ENCODE results near the gene COL15A1. TPM values are rescaled to one million over a fixed set of nuclear protein-coding genes. Genes with fewer than 3 reads are reported as not detected.

Gene COL15A1
- total and polyA plus RNA-seq, 4 donors: 21.4 to 94.4 (median 57.3) TPM

GRCh38 chr9:99015890-99016289 is 72.2 kb downstream of the COL15A1 start:
- no peak overlapping the region for H3K4me3 ChIP-seq (ENCODE audit: low read depth, low read length)
- H3K9me3 ChIP-seq (ENCODE audit: control insufficient read depth, insufficient read depth, low read length): peaks cover 1% of the 10 kb centered on the region
- no peaks in the 10 kb centered on the region for H3K27me3 ChIP-seq (ENCODE audit: control insufficient read depth, insufficient read depth, low read length)
- H3K36me3 ChIP-seq (ENCODE audit: control insufficient read depth, insufficient read depth, low read length): no peaks in the 10 kb centered on the region
- H3K27ac ChIP-seq (ENCODE audit: low read depth, low read length): no peak overlapping the region
- WGBS (ENCODE audit: insufficient coverage): 66% methylated on average over 4 of the region's 4 CpGs
- no peak for DNase-seq (ENCODE audit: low read depth in 4 of 6, low spot score in 6 of 6)
- H3K4me1 ChIP-seq (ENCODE audit: control insufficient read depth, insufficient read depth, low read length): no peaks in the 10 kb centered on the region

- Histone ChIP-seq H3K27me3 (ENCODE audit: control insufficient read depth, insufficient read depth, low read length) (no peaks in the 10 kb centered on the region), H3K4me1 (ENCODE audit: control insufficient read depth, insufficient read depth, low read length) (no peaks in the 10 kb centered on the region), H3K9me3 (ENCODE audit: control insufficient read depth, insufficient read depth, low read length) (peaks cover 1% of the 10 kb centered on the region), H3K27ac (ENCODE audit: low read depth, low read length) (no peak overlapping the region), H3K4me3 (ENCODE audit: low read depth, low read length) (no peak overlapping the region), H3K36me3 (ENCODE audit: control insufficient read depth, insufficient read depth, low read length) (no peaks in the 10 kb centered on the region)
- DNase-seq (ENCODE audit: low read depth in 4 of 6, low spot score in 6 of 6): no peak
- WGBS (ENCODE audit: insufficient coverage): 83% methylated on average over 5 of the region's 10 CpGs
Measured at GRCh38 chr9:99016681-99017387, 73.1 kb downstream of the COL15A1 start.

- Histone ChIP-seq H3K27ac (ENCODE audit: low read depth, low read length) (no peak overlapping the region), H3K4me3 (ENCODE audit: low read depth, low read length) (no peak overlapping the region), H3K9me3 (ENCODE audit: control insufficient read depth, insufficient read depth, low read length) (no peaks in the 10 kb centered on the region), H3K27me3 (ENCODE audit: control insufficient read depth, insufficient read depth, low read length) (no peaks in the 10 kb centered on the region), H3K36me3 (ENCODE audit: control insufficient read depth, insufficient read depth, low read length) (no peaks in the 10 kb centered on the region), H3K4me1 (ENCODE audit: control insufficient read depth, insufficient read depth, low read length) (peaks cover under 1% of the 10 kb centered on the region)
- no peak for DNase-seq (ENCODE audit: low read depth in 4 of 6, low spot score in 6 of 6)
- 75% methylated on average over 1 of the region's 1 CpG for WGBS (ENCODE audit: insufficient coverage)
Measured at GRCh38 chr9:99018653-99019052, 74.9 kb downstream of the COL15A1 start.

- Histone ChIP-seq H3K27ac (ENCODE audit: low read depth, low read length) (no peak overlapping the region), H3K9me3 (ENCODE audit: control insufficient read depth, insufficient read depth, low read length) (no peaks in the 10 kb centered on the region), H3K27me3 (ENCODE audit: control insufficient read depth, insufficient read depth, low read length) (no peaks in the 10 kb centered on the region), H3K4me1 (ENCODE audit: control insufficient read depth, insufficient read depth, low read length) (peaks cover 4% of the 10 kb centered on the region), H3K4me3 (ENCODE audit: low read depth, low read length) (no peak overlapping the region), H3K36me3 (ENCODE audit: control insufficient read depth, insufficient read depth, low read length) (no peaks in the 10 kb centered on the region)
- no peak for DNase-seq (ENCODE audit: low read depth in 4 of 6, low spot score in 6 of 6)
- WGBS (ENCODE audit: insufficient coverage): 87% methylated on average over 3 of the region's 4 CpGs
Measured at GRCh38 chr9:99019510-99020331, 76.0 kb downstream of the COL15A1 start.

GRCh38 chr9:99020786-99021436 is 77.2 kb downstream of the COL15A1 start:
- Histone ChIP-seq H3K4me1 (ENCODE audit: control insufficient read depth, insufficient read depth, low read length) (peaks cover 4% of the 10 kb centered on the region), H3K36me3 (ENCODE audit: control insufficient read depth, insufficient read depth, low read length) (no peaks in the 10 kb centered on the region), H3K27me3 (ENCODE audit: control insufficient read depth, insufficient read depth, low read length) (no peaks in the 10 kb centered on the region), H3K9me3 (ENCODE audit: control insufficient read depth, insufficient read depth, low read length) (no peaks in the 10 kb centered on the region), H3K4me3 (ENCODE audit: low read depth, low read length) (no peak overlapping the region), H3K27ac (ENCODE audit: low read depth, low read length) (no peak overlapping the region)
- WGBS (ENCODE audit: insufficient coverage): 100% methylated on average over 1 of the region's 8 CpGs
- DNase-seq (ENCODE audit: low read depth in 4 of 6, low spot score in 6 of 6): no peak

- Histone ChIP-seq H3K36me3 (ENCODE audit: control insufficient read depth, insufficient read depth, low read length) (no peaks in the 10 kb centered on the region), H3K27me3 (ENCODE audit: control insufficient read depth, insufficient read depth, low read length) (no peaks in the 10 kb centered on the region), H3K4me3 (ENCODE audit: low read depth, low read length) (no peak overlapping the region), H3K9me3 (ENCODE audit: control insufficient read depth, insufficient read depth, low read length) (no peaks in the 10 kb centered on the region), H3K27ac (ENCODE audit: low read depth, low read length) (no peak overlapping the region), H3K4me1 (ENCODE audit: control insufficient read depth, insufficient read depth, low read length) (peaks cover 4% of the 10 kb centered on the region)
- WGBS (ENCODE audit: insufficient coverage): 83% methylated on average over 2 of the region's 3 CpGs
- no peak for DNase-seq (ENCODE audit: low read depth in 4 of 6, low spot score in 6 of 6)
Measured at GRCh38 chr9:99021512-99021911, 77.8 kb downstream of the COL15A1 start.

GRCh38 chr9:99023231-99023630 is 79.5 kb downstream of the COL15A1 start:
- H3K4me1 ChIP-seq (ENCODE audit: control insufficient read depth, insufficient read depth, low read length): peaks cover 4% of the 10 kb centered on the region
- H3K4me3 ChIP-seq (ENCODE audit: low read depth, low read length): no peak overlapping the region
- no peaks in the 10 kb centered on the region for H3K36me3 ChIP-seq (ENCODE audit: control insufficient read depth, insufficient read depth, low read length)
- no peaks in the 10 kb centered on the region for H3K9me3 ChIP-seq (ENCODE audit: control insufficient read depth, insufficient read depth, low read length)
- WGBS (ENCODE audit: insufficient coverage): 77% methylated on average over 7 of the region's 8 CpGs
- DNase-seq (ENCODE audit: low read depth in 4 of 6, low spot score in 6 of 6): no peak
- no peaks in the 10 kb centered on the region for H3K27me3 ChIP-seq (ENCODE audit: control insufficient read depth, insufficient read depth, low read length)
- H3K27ac ChIP-seq (ENCODE audit: low read depth, low read length): no peak overlapping the region

- no peak overlapping the region for H3K4me3 ChIP-seq (ENCODE audit: low read depth, low read length)
- no peak overlapping the region for H3K27ac ChIP-seq (ENCODE audit: low read depth, low read length)
- peaks cover 4% of the 10 kb centered on the region for H3K4me1 ChIP-seq (ENCODE audit: control insufficient read depth, insufficient read depth, low read length)
- no CpG with 5 or more reads among the region's 1 CpG for WGBS (ENCODE audit: insufficient coverage)
- H3K9me3 ChIP-seq (ENCODE audit: control insufficient read depth, insufficient read depth, low read length): no peaks in the 10 kb centered on the region
- peak in 2 of 6 donors; percentile 27 to 45 for DNase-seq (ENCODE audit: low read depth in 4 of 6, low spot score in 6 of 6)
- H3K27me3 ChIP-seq (ENCODE audit: control insufficient read depth, insufficient read depth, low read length): no peaks in the 10 kb centered on the region
- no peaks in the 10 kb centered on the region for H3K36me3 ChIP-seq (ENCODE audit: control insufficient read depth, insufficient read depth, low read length)
Measured at GRCh38 chr9:99023831-99024230, 80.1 kb downstream of the COL15A1 start.

- no peaks in the 10 kb centered on the region for H3K36me3 ChIP-seq (ENCODE audit: control insufficient read depth, insufficient read depth, low read length)
- H3K9me3 ChIP-seq (ENCODE audit: control insufficient read depth, insufficient read depth, low read length): no peaks in the 10 kb centered on the region
- peaks cover 4% of the 10 kb centered on the region for H3K4me1 ChIP-seq (ENCODE audit: control insufficient read depth, insufficient read depth, low read length)
- no peaks in the 10 kb centered on the region for H3K27me3 ChIP-seq (ENCODE audit: control insufficient read depth, insufficient read depth, low read length)
- DNase-seq (ENCODE audit: low read depth in 4 of 6, low spot score in 6 of 6): no peak
- no peak overlapping the region for H3K4me3 ChIP-seq (ENCODE audit: low read depth, low read length)
- 86% methylated on average over 4 of the region's 6 CpGs for WGBS (ENCODE audit: insufficient coverage)
- no peak overlapping the region for H3K27ac ChIP-seq (ENCODE audit: low read depth, low read length)
Measured at GRCh38 chr9:99024959-99025358, 81.3 kb downstream of the COL15A1 start.
